Ovary (tissue), 9 donors: ENCODE results near the gene MYO9A. TPM values are rescaled to one million over a fixed set of nuclear protein-coding genes. Genes with fewer than 3 reads are reported as not detected.
"Not testable (repeated sequence)": the region's sequence is repeated elsewhere in the genome, so short reads cannot be mapped to it uniquely, and the experiment has no call there.

Source experiments
- DNase-seq, 5 donors: peaks; one replicate each; pipeline ENCODE4 v3.0.0-alpha.2; 2019 to 2020
- H3K27ac ChIP-seq, 2 donors: fragments of 200-600 bp; one replicate each; pipeline versions ENCODE4 v1.5.1 to v1.8.0; 2019 to 2022
- H3K27me3 ChIP-seq: fragments of 200-600 bp; one replicate; pipeline ENCODE4 v1.8.0; 2022
- H3K36me3 ChIP-seq: fragments of 200-600 bp; sonication (generic); one replicate; pipeline ENCODE4 v1.5.1; 2019
- H3K4me1 ChIP-seq: one replicate; pipeline ENCODE4 v1.8.1; 2013; ENCODE audit warnings: mild to moderate bottlenecking, moderate library complexity; ENCODE audit not compliant: insufficient read depth
- H3K4me3 ChIP-seq: fragments of 200-600 bp; sonication (generic); one replicate; pipeline ENCODE4 v1.5.1; 2017
- H3K9me3 ChIP-seq, 2 donors: fragments of 200-600 bp in 1 of 2; sonication (generic) in 1 of 2; one replicate each; pipeline versions ENCODE4 v1.5.1 to v1.8.1; 2013 to 2019; ENCODE audit warnings: mild to moderate bottlenecking in 1 of 2, moderate library complexity in 1 of 2
- EP300 ChIP-seq: sonication (generic); formaldehyde crosslinking; IDR thresholded peaks from one replicate; pipeline ENCODE4 v1.6.1; 2017; ENCODE audit warnings: antibody characterized with exemption
- POLR2A ChIP-seq: fragments of 450-650 bp; IDR thresholded peaks from one replicate; pipeline ENCODE4 v1.6.1; 2017; ENCODE audit warnings: antibody characterized with exemption, mild to moderate bottlenecking, moderate library complexity
- WGBS, 3 donors: extraction: QIAGEN DNeasy Blood & Tissue Kit in 1 of 3; methylation state at CpG; one replicate each; pipeline versions ENCODE4 v1.1.5 to v1.1.7; 2013 to 2017; 5-methylcytosine and 5-hydroxymethylcytosine counted together
- intact Hi-C, 4 donors: fragments of 100-400 bp; cut with DNase I; formaldehyde crosslinking; loops; one replicate each; pipeline versions ENCODE4 v1.11.0 to v1.15.1; 2022 to 2023
- polyA plus RNA-seq, 2 donors: library from polyadenylated mRNA; stranded (reverse); fragments of 200-250 nt in 1 of 2; fragments of 350-450 nt in 1 of 2; fragmentation: Illumina TruSeq in 1 of 2; extraction: RNeasy Lipid Tissue Mini Kit (QIAGEN cat#74804) in 1 of 2; gene quantifications; one replicate each; pipeline ENCODE4 v1.2.3, GENCODE V29; 2013 to 2014
- total RNA-seq, 7 donors: library from RNA; depleted of rRNA in 2 of 7; stranded (reverse); fragments of >200 nt in 2 of 7; fragmentation: NEBNext Ultra II Directional in 3 of 7; extraction: Animal tissue kit (Norgen Biotek cat#: 25700) in 3 of 7; gene quantifications; one replicate each; pipeline versions ENCODE4 v1.1.0 to v1.2.4, GENCODE V29; 2016 to 2023
- TF ChIP-seq, protein P1 (sequence below), 3 donors: fragments of 450-650 bp in 2 of 3; fragments of 200-600 bp in 1 of 3; IDR thresholded peaks; one replicate each; pipeline versions ENCODE4 v1.5.1 to v1.8.0; 2016 to 2022; ENCODE audit warnings: antibody characterized with exemption in 3 of 3, mild to moderate bottlenecking in 1 of 3
- donor health status: DM: no; HTN: no; CAD: no; lungs with moderate emphysema.
- donor health status: DM: no; HTN: no; CAD: no.
- donor health status: Bipolar disorder and iron deficiency.
- donor health status: DM: yes; HTN: yes; CAD: no.
- donor health status: DM: no; HTN: no; CAD: no.
- donor health status: DM: yes; HTN: yes; CAD: no.

The MYO9A gene
- total and polyA plus RNA-seq, 9 donors, result 8.1 to 71.6 (median 57.2) TPM

DNA sequence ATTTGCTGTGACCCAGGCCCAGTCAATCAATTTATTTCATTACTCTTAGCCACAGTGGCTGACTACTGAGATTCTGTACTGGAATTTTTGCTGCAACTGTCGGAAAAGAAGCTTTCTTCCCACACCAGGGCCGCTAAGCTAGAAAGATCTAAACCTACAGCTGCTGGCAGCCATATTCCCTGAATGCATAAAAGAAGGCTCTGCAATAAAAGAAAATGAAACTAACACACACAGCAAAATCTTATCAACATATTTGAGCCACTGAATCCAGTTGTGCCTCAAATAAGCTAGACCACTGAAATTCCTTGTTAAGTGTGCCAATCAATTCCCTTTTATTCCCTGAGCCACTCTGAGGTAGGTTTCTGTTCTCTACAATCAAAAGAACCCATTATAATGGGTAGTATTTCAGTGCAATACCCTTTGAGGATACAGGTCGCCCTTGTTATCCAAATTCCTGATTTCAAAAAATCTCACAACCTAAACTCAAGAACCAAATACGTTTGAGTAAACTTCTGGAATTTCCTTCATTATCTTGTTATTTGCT is 60.3 kb downstream of the MYO9A start:
- WGBS, 3 donors, result 59 to 67% (median 62%) methylated on average over 4 of the region's 4 CpGs
- intact Hi-C loops, result no loop called here
- Histone ChIP-seq H3K9me3 (no peaks in the 10 kb centered on the region), H3K27ac (no peak overlapping the region), H3K4me3 (no peak overlapping the region), H3K27me3 (no peaks in the 10 kb centered on the region), H3K36me3 (no peaks in the 10 kb centered on the region), H3K4me1 (peaks cover 6% of the 10 kb centered on the region)
- no peak for DNase-seq
- TF ChIP-seq EP300, result no peak
- no peak for TF ChIP-seq POLR2A
- TF ChIP-seq, protein P1, sequence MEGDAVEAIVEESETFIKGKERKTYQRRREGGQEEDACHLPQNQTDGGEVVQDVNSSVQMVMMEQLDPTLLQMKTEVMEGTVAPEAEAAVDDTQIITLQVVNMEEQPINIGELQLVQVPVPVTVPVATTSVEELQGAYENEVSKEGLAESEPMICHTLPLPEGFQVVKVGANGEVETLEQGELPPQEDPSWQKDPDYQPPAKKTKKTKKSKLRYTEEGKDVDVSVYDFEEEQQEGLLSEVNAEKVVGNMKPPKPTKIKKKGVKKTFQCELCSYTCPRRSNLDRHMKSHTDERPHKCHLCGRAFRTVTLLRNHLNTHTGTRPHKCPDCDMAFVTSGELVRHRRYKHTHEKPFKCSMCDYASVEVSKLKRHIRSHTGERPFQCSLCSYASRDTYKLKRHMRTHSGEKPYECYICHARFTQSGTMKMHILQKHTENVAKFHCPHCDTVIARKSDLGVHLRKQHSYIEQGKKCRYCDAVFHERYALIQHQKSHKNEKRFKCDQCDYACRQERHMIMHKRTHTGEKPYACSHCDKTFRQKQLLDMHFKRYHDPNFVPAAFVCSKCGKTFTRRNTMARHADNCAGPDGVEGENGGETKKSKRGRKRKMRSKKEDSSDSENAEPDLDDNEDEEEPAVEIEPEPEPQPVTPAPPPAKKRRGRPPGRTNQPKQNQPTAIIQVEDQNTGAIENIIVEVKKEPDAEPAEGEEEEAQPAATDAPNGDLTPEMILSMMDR (IDR thresholded peaks at IDR 0.05), result no peak

- H3K9me3 ChIP-seq, H3K4me3 ChIP-seq, DNase-seq, H3K27me3 ChIP-seq, H3K27ac ChIP-seq, H3K4me1 ChIP-seq, H3K36me3 ChIP-seq, intact Hi-C loops: not testable (repeated sequence)
- 95 to 96% (median 95%) methylated on average over 2 of the region's 2 CpGs for WGBS, 3 donors
Observed at GRCh38 chr15:72056217-72056616, 61.7 kb downstream of the MYO9A start.

DNA sequence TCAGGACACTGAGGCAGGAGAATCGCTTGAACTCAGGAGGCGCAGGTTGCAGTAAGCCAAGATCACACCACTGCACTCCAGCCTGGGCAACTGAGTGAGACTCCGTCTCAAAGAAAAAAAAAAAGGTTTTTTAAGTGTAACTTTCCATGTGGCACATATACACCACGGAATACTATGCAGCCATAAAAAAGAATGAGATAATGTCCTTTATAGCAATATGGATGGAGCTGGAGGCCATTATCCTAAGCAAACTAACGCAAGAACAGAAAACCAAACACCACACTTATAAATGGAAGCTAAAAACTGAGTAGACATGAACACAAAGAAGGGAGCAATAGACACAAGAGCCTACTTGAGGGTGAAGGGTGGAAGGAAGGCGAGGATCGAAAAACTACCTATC is 64.7 kb downstream of the MYO9A start:
- DNase-seq, H3K27ac ChIP-seq, intact Hi-C loops, H3K36me3 ChIP-seq, H3K9me3 ChIP-seq, H3K4me3 ChIP-seq, H3K4me1 ChIP-seq, H3K27me3 ChIP-seq: not testable (repeated sequence)
- 96 to 98% (median 98%) methylated on average over 7 of the region's 7 CpGs for WGBS, 3 donors

- DNase-seq, result no peak
- Histone ChIP-seq H3K27ac (no peak overlapping the region), H3K36me3 (no peaks in the 10 kb centered on the region), H3K4me1 (no peaks in the 10 kb centered on the region), H3K4me3 (no peak overlapping the region), H3K9me3 (no peaks in the 10 kb centered on the region), H3K27me3 (no peaks in the 10 kb centered on the region)
- intact Hi-C loops, result no loop called here
- 83 to 97% (median 93%) methylated on average over 1 of the region's 1 CpG for WGBS, 3 donors
- TF ChIP-seq EP300, result no peak
- TF ChIP-seq, protein P1 (IDR thresholded peaks at IDR 0.05), result no peak
- TF ChIP-seq POLR2A, result no peak
Observed at GRCh38 chr15:72050700-72051099, 67.2 kb downstream of the MYO9A start.

DNA sequence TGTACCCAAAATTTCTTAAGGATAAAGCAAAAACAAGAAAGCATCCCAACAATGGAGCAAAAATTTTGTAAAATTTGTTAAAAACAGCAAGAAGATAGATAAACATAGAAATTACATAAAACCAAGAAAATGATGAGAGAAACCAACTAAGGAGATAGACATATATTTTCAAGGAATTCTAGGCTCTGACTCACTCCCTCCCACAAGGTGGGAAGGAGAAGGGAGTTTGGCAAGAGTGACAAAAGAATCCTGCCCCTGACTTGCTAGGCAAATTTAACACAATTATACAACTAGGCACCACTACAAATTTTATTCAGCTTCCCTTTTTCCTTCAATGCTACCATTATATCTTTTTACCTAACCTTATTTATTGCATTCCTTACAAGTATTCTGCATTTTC is 70.9 kb downstream of the MYO9A start:
- intact Hi-C loops, result no loop called here
- no peak for DNase-seq
- Histone ChIP-seq H3K9me3 (no peaks in the 10 kb centered on the region), H3K4me3 (no peak overlapping the region), H3K4me1 (no peaks in the 10 kb centered on the region), H3K27me3 (no peaks in the 10 kb centered on the region), H3K27ac (no peak overlapping the region), H3K36me3 (no peaks in the 10 kb centered on the region)
- TF ChIP-seq POLR2A, result no peak
- no peak for TF ChIP-seq EP300
- TF ChIP-seq, protein P1 (IDR thresholded peaks at IDR 0.05), result no peak

DNA sequence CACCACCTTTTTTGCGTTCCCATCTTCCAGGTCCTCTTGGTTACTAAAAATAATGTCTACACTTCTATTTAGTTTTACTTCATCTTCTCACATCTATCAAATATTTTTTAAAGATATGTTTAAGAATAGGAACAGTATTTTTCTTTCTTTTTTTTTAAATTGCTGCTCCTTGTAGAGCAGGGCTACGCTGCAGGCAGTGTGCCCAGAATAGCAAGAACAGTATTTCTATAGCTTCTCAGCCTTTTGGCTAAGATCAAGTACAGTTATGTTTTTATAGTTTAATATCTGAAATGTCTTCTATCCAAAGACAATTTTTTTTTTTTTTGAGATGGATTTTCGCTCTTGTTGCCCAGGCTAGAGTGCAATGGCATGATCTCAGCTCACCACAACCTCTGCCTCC is 73.0 kb downstream of the MYO9A start:
- WGBS, 3 donors, result 80 to 94% (median 83%) methylated on average over 3 of the region's 3 CpGs
- Histone ChIP-seq H3K27ac (no peak overlapping the region), H3K4me3 (no peak overlapping the region), H3K27me3 (no peaks in the 10 kb centered on the region), H3K4me1 (no peaks in the 10 kb centered on the region), H3K9me3 (no peaks in the 10 kb centered on the region), H3K36me3 (no peaks in the 10 kb centered on the region)
- no peak for DNase-seq
- TF ChIP-seq POLR2A, result no peak
- intact Hi-C loops, result no loop called here
